Psoas muscle (tissue), 8 donors: ENCODE results near the gene SBF2. TPM values are rescaled to one million over a fixed set of nuclear protein-coding genes. Genes with fewer than 3 reads are reported as not detected.
A peak's percentile ranks its signal among the peaks of the same experiment; 100 is the strongest.

ENCODE experiments used
- ATAC-seq, 4 donors: fragments of 200-7000 bp; cut with Tn5 transposase; one replicate each; pipeline ENCODE4 v1.9.1; 2020; ENCODE audit warnings: moderate library complexity in 3 of 4, mild to moderate bottlenecking in 2 of 4
- DNase-seq, 2 donors: peaks; one replicate each; pipeline ENCODE4 v3.0.0-alpha.2; 2020
- H3K27ac ChIP-seq: fragments of 200-600 bp; one replicate; pipeline ENCODE4 v1.8.0; 2022
- H3K27me3 ChIP-seq, 3 donors: fragments of 200-600 bp in 1 of 3; one replicate each; pipeline versions ENCODE4 v1.6.1 to v1.8.0; 2013 to 2022; ENCODE audit warnings: low read length in 2 of 3, mild to moderate bottlenecking in 2 of 3, moderate library complexity in 1 of 3; ENCODE audit not compliant: insufficient read depth in 3 of 3
- H3K36me3 ChIP-seq, 2 donors: fragments of 200-600 bp in 1 of 2; one replicate each; pipeline versions ENCODE4 v1.6.1 to v1.8.0; 2013 to 2022; ENCODE audit warnings: low read depth in 1 of 2, mild to moderate bottlenecking in 1 of 2, moderate library complexity in 1 of 2; ENCODE audit not compliant: insufficient read depth in 1 of 2
- H3K4me1 ChIP-seq: fragments of 200-600 bp; one replicate; pipeline ENCODE4 v1.8.0; 2022
- H3K4me3 ChIP-seq: fragments of 200-600 bp; one replicate; pipeline ENCODE4 v1.8.0; 2022; ENCODE audit warnings: mild to moderate bottlenecking
- H3K9me3 ChIP-seq: fragments of 200-600 bp; one replicate; pipeline ENCODE4 v1.8.0; 2022
- WGBS, 3 donors: extraction: QIAGEN DNeasy Blood & Tissue Kit; methylation state at CpG; one replicate each; pipeline versions ENCODE4 v1.1.6 to v1.1.7; 2013; 5-methylcytosine and 5-hydroxymethylcytosine counted together
- intact Hi-C, 2 donors: fragments of 100-400 bp; cut with DNase I; formaldehyde crosslinking; loops; one replicate each; pipeline versions ENCODE4 v1.11.0 to v1.14.2; 2022
- polyA plus RNA-seq, 3 donors: library from polyadenylated mRNA; stranded (reverse); fragments of 200-250 nt; gene quantifications; one replicate each; pipeline ENCODE4 v1.2.3, GENCODE V29; 2013
- total RNA-seq, 4 donors: library from RNA; stranded (reverse); fragmentation: NEBNext Ultra II Directional in 2 of 4; extraction: Animal tissue kit (Norgen Biotek cat#: 25700) in 2 of 4; gene quantifications; one replicate each; pipeline versions ENCODE4 v1.2.1 to v1.2.4, GENCODE V29; 2021 to 2023
- TF ChIP-seq, protein P1 (sequence below): fragments of 200-600 bp; IDR thresholded peaks from one replicate; pipeline ENCODE4 v1.8.0; 2022; ENCODE audit warnings: antibody characterized with exemption
- donor health status: healthy with polysubstance abuse.
- donor health status: DM: no; HTN: no; CAD: no; lungs with moderate emphysema.
- donor health status: Bipolar disorder and iron deficiency.
- donor health status: healthy.
- donor health status: DM: yes; HTN: yes; CAD: no.
- donor health status: DM: no; HTN: no; CAD: no.
- donor health status: DM: no; HTN: no; CAD: no.
- donor health status: DM: yes; HTN: yes; CAD: no.

SBF2 gene
- total and polyA plus RNA-seq, 7 donors, result 3.3 to 12.6 (median 10.6) TPM

DNA sequence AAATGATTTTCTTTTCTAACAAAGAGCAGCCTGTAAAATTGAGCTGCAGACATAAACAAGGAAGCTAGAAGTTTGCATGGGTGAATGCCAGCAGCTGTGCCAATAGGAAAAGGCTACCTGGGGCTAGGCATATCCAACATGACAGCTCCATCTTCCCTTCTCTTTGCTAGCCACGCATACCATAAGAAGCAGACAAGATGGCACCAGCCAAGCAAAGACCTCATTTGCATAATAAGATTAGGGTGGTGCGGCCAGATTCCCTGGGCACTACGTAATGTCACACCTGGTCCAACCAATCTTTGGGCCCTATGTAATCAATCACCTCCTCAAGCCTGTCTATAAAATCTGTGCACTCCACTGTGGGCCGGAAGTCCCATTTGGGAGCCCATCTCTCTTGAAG is 521.8 kb downstream of the SBF2 start:
- ATAC-seq (no peak), DNase-seq (no peak)
- 98 to 99% (median 98%) methylated on average over 4 of the region's 4 CpGs for WGBS, 3 donors
- Histone ChIP-seq H3K27ac (no peak overlapping the region), H3K4me3 (no peak overlapping the region), H3K27me3 (no peaks in the 10 kb centered on the region), H3K4me1 (peaks cover 16% of the 10 kb centered on the region), H3K9me3 (no peaks in the 10 kb centered on the region), H3K36me3 (peaks cover 0 to 7% of the 10 kb centered on the region in 2 donors)
- intact Hi-C loops, result no loop called here
- TF ChIP-seq, protein P1, sequence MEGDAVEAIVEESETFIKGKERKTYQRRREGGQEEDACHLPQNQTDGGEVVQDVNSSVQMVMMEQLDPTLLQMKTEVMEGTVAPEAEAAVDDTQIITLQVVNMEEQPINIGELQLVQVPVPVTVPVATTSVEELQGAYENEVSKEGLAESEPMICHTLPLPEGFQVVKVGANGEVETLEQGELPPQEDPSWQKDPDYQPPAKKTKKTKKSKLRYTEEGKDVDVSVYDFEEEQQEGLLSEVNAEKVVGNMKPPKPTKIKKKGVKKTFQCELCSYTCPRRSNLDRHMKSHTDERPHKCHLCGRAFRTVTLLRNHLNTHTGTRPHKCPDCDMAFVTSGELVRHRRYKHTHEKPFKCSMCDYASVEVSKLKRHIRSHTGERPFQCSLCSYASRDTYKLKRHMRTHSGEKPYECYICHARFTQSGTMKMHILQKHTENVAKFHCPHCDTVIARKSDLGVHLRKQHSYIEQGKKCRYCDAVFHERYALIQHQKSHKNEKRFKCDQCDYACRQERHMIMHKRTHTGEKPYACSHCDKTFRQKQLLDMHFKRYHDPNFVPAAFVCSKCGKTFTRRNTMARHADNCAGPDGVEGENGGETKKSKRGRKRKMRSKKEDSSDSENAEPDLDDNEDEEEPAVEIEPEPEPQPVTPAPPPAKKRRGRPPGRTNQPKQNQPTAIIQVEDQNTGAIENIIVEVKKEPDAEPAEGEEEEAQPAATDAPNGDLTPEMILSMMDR, result no peak

- peaks cover 16% of the 10 kb centered on the region for H3K4me1 ChIP-seq
- H3K36me3 ChIP-seq, result no peaks in the 10 kb centered on the region
- H3K27me3 ChIP-seq, result no peaks in the 10 kb centered on the region
- 54 to 63% (median 56%) methylated on average over 1 of the region's 1 CpG for WGBS, 3 donors
- TF ChIP-seq, protein P1, result no peak
- H3K27ac ChIP-seq, result no peak overlapping the region
- ATAC-seq (no peak), DNase-seq (no peak)
- H3K4me3 ChIP-seq, result no peak overlapping the region
- H3K9me3 ChIP-seq, result no peaks in the 10 kb centered on the region
- intact Hi-C loops, result no loop called here
Observed at GRCh38 chr11:9771071-9771511, 522.9 kb downstream of the SBF2 start.

DNA sequence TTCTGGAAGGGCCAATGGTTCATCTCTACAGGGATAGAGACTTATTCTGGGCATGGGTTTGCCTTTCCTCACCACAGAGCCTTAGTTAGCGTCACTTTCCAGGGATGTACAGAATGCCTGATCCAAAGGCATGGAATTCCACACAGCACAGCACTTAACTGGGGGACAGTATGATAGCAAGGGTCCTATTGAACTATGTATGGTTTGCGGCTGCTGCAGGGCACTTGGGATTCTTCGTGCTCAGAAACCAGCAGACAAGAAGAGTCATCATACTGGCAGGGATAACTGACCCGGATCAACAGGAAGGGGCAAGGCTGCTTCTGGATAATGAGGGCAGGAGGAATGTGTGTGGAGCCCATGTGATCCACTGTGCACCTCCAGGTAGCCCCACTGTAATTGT is 524.4 kb downstream of the SBF2 start:
- Histone ChIP-seq H3K4me1 (peaks cover 23% of the 10 kb centered on the region), H3K27me3 (no peaks in the 10 kb centered on the region), H3K36me3 (no peaks in the 10 kb centered on the region), H3K27ac (no peak overlapping the region), H3K9me3 (no peaks in the 10 kb centered on the region), H3K4me3 (no peak overlapping the region)
- intact Hi-C loops, result no loop called here
- TF ChIP-seq, protein P1, result no peak
- no peak for ATAC-seq
- 79 to 96% (median 90%) methylated on average over 4 of the region's 4 CpGs for WGBS, 3 donors
- DNase-seq, result no peak

DNA sequence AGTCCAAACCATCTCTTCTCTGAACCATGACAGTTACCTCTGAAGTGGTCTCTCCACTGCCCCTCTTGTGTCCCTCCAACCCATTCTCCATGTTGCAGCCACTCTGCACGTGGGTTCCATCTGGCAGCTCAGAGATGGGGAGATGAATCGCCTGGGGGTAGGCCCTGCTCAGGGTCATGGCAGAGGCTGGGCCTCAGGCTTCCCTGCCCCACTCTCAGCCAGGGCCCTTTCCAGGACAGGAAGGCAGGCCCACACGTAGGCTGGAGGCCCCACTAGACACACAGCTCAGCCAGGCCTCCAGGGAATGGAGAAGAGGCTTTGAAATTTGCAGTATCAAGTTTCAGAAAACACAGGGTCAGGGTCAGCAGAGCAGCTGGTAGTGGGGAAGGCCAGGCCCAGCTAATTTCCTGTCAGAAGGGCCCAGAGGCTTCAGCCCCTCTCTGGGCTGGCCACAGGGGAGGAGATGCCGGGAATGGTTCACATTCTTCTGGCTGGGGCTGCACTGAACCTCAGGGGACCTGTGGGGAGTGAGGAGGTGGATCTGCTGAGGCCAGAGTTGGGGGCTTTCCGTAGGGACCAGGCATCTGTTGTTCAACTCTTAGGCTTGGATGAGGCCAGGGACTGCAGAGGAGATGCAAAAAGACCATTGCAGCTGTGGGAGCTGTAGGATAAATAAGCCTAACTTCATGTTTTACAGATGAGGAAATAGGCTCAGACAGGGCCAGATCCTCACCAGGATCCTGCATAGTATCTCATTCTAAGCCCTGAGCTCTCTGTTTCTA is 528.5 kb downstream of the SBF2 start:
- Histone ChIP-seq H3K27me3 (no peaks in the 10 kb centered on the region), H3K36me3 (no peaks in the 10 kb centered on the region), H3K9me3 (no peaks in the 10 kb centered on the region), H3K4me3 (no peak overlapping the region), H3K27ac (peak overlapping the region; percentile 71), H3K4me1 (peaks cover 19% of the 10 kb centered on the region)
- intact Hi-C loops, result no loop called here
- 29 to 45% (median 32%) methylated on average over 5 of the region's 5 CpGs for WGBS, 3 donors
- peak; percentile 74 to 83 (median 78) for ATAC-seq
- TF ChIP-seq, protein P1, result no peak
- peak; percentile 80 to 89 for DNase-seq
